Measurements from ENCODE around the gene NKD2. TPM values are rescaled to one million over a fixed set of nuclear protein-coding genes. Genes with fewer than 3 reads are reported as not detected.

The NKD2 gene
- total and polyA plus RNA-seq, 2 experiments from 2014 or later, result 9.0 to 11.9 TPM

- TF ChIP-seq ZNF462 (CRISPR knock-in tag; IDR thresholded peaks at IDR 0.05) (no peak), STAT1 (IDR thresholded peaks at IDR 0.05; ENCODE audit: unreplicated experiment) (no peak), EZH2phosphoT487 (IDR thresholded peaks at IDR 0.05; ENCODE audit: unreplicated experiment) (no peak), ZNF331 (CRISPR knock-in tag; IDR thresholded peaks at IDR 0.05; ENCODE audit: low read depth) (no peak)
Observed at GRCh38 chr5:1086871-1087270, 78.3 kb downstream of the NKD2 start (continued).

GRCh38 chr5:1087428-1087827 lies 78.8 kb downstream of the NKD2 start:
- Histone ChIP-seq H4K20me1 (replicated peaks; ENCODE audit: insufficient read depth) (no peaks in the 10 kb centered on the region), H3K79me2 (replicated peaks; ENCODE audit: insufficient read depth) (no peaks in the 10 kb centered on the region), H3F3A (replicated peaks; ENCODE audit: low read depth) (no peaks in the 10 kb centered on the region), H3K9me2 (ENCODE audit: insufficient read depth) (no peaks in the 10 kb centered on the region), H3K4me2 (no peak overlapping the region), H3K27me3 (ENCODE audit: insufficient read depth) (no peaks in the 10 kb centered on the region), H2AFZ (no peak overlapping the region), H3K4me3 (no peak overlapping the region), H3K36me3 (ENCODE audit: insufficient read depth) (no peaks in the 10 kb centered on the region), H3K27ac (ENCODE audit: low read depth) (no peak overlapping the region), H3K4me1 (ENCODE audit: insufficient read depth) (no peaks in the 10 kb centered on the region)
- ATAC-seq, result no peak
- no peak for DNase-seq (ENCODE audit: low spot score)
- no peak overlapping the region for H3K4me3 Mint-ChIP-seq
- peaks cover 19% of the 10 kb centered on the region for H3K36me3 Mint-ChIP-seq (ENCODE audit: low read depth)
- peaks cover 5% of the 10 kb centered on the region for H3K27me3 Mint-ChIP-seq (ENCODE audit: insufficient read depth, low read depth, poor library complexity)
- no peak overlapping the region for H3K27ac Mint-ChIP-seq
- H3K4me1 Mint-ChIP-seq, result no peaks in the 10 kb centered on the region
- no peaks in the 10 kb centered on the region for H3K9me3 Mint-ChIP-seq
- TF ChIP-seq ZNF462 (CRISPR knock-in tag; IDR thresholded peaks at IDR 0.05) (no peak), ETS1 (IDR thresholded peaks at IDR 0.05) (no peak), CREB1 (CRISPR knock-in tag; IDR thresholded peaks at IDR 0.05; ENCODE audit: low read depth) (no peak), JUNB (IDR thresholded peaks at IDR 0.05; ENCODE audit: unreplicated experiment) (no peak), ZNF331 (CRISPR knock-in tag; IDR thresholded peaks at IDR 0.05; ENCODE audit: low read depth) (no peak), STAT1 (IDR thresholded peaks at IDR 0.05; ENCODE audit: unreplicated experiment) (no peak), EZH2 (IDR thresholded peaks at IDR 0.05; ENCODE audit: low read depth, unreplicated experiment) (no peak)

Measured in GM23338 (cell line).